Osteoblast (primary cell): Measurements from ENCODE around the gene SPAG6. TPM values are rescaled to one million over a fixed set of nuclear protein-coding genes. Genes with fewer than 3 reads are reported as not detected.

Source experiments
- DNase-seq: peaks from one replicate; pipeline ENCODE4 v3.0.0; 2011; ENCODE audit warnings: low spot score, mixed read lengths; ENCODE audit not compliant: insufficient read length; ENCODE audit errors: missing footprints
- H2AFZ ChIP-seq: 2 replicates; pipeline ENCODE4 v1.6.0; 2011; ENCODE audit warnings: mild to moderate bottlenecking, low read length
- H3K27ac ChIP-seq: 2 replicates; pipeline ENCODE4 v1.5.1; 2011; ENCODE audit warnings: mild to moderate bottlenecking, low read depth, low read length, moderate library complexity
- H3K27me3 ChIP-seq: 2 replicates; pipeline ENCODE4 v1.6.0; 2012; ENCODE audit warnings: mild to moderate bottlenecking, control low read depth, inconsistent platforms, low read length, moderate library complexity; ENCODE audit not compliant: insufficient read depth
- H3K36me3 ChIP-seq: 2 replicates; pipeline ENCODE4 v1.5.1; 2011; ENCODE audit warnings: mild to moderate bottlenecking, low read length, control low read depth, moderate library complexity; ENCODE audit not compliant: insufficient read depth
- H3K4me1 ChIP-seq: 2 replicates; pipeline ENCODE4 v1.5.1; 2011; ENCODE audit warnings: mild to moderate bottlenecking, low read length, control low read depth, moderate library complexity; ENCODE audit not compliant: insufficient read depth
- H3K4me2 ChIP-seq: 2 replicates; pipeline ENCODE4 v1.6.0; 2011; ENCODE audit warnings: mild to moderate bottlenecking, low read length; ENCODE audit not compliant: insufficient read depth
- H3K4me3 ChIP-seq: fragments of 200-600 bp; sonication (generic); 3 replicates; pipeline ENCODE4 v1.5.1; 2012; ENCODE audit warnings: mild to moderate bottlenecking, low read length, inconsistent platforms; ENCODE audit not compliant: insufficient read depth
- H3K79me2 ChIP-seq: 2 replicates; pipeline ENCODE4 v1.6.0; 2012; ENCODE audit warnings: mild to moderate bottlenecking, low read length, control low read depth, inconsistent platforms; ENCODE audit not compliant: insufficient read depth
- H3K9me3 ChIP-seq: 2 replicates; pipeline ENCODE4 v1.5.1; 2011; ENCODE audit warnings: low read depth, low read length, control low read depth
- H4K20me1 ChIP-seq: 2 replicates; pipeline ENCODE4 v1.6.0; 2012; ENCODE audit warnings: mild to moderate bottlenecking, low read length, control low read depth; ENCODE audit not compliant: insufficient read depth
- total RNA-seq: library from RNA; depleted of rRNA; stranded (reverse); fragments of >200 nt; gene quantifications from 2 replicates; pipeline ENCODE4 v1.2.3, GENCODE V29; 2012
- TF ChIP-seq, protein P1 (sequence below): IDR thresholded peaks from 2 replicates; pipeline ENCODE4 v1.5.1; 2011; ENCODE audit warnings: mild to moderate bottlenecking, low read depth, low read length, moderate library complexity; ENCODE audit errors: extremely low read depth

The SPAG6 gene
- not detected in 2 replicates for total RNA-seq

DNA sequence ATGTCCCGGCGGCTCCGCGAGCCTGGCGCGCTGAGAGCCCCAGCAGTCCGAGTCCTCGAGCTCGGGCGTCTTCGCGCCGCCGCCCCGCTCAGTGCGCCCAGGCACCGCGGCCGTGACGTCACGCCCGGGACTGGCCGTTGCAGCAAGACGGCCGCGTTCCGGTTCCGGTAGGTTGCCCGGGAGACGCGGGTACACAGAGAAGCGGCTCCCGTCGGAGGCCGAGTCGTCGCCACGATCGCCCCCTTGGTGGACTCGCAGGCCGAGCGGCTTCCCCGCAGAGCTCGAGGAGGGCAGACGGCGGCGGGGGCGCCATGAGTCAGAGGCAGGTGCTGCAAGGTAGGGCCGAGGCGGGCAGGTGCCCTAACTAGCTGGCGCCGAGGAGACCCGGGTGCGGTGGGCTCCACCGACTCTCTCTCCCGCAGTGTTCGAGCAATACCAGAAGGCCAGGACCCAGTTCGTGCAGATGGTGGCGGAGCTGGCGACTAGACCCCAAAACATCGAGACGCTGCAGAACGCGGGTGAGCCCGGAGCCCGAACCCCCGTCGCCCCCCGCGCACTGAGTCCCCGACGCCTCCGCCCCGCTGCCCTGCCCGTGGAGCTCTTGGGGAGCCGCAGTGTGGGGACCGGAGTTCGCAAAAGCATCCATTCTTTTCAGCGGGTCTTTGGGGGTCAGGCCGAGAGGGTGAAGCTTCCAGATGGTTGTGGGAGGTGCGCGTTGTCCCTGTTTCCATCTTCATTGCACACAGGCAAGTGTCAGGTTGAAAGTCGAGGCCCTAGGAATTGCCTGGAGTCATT, at the start of gene SPAG6:
Gene SPAG6 (plus strand): TSS at position 196 of the 795 bp plus-strand sequence. CDS start 116 bp downstream, at position 312.
- Histone ChIP-seq H3K36me3 (no peaks in the 10 kb centered on the region), H3K79me2 (no peaks in the 10 kb centered on the region), H4K20me1 (no peaks in the 10 kb centered on the region), H2AFZ (no peak within 1 kb of the TSS), H3K27ac (no peak within 1 kb of the TSS), H3K4me2 (no peak within 1 kb of the TSS), H3K27me3 (peaks cover 74% of the 10 kb centered on the region), H3K9me3 (no peaks in the 10 kb centered on the region), H3K4me1 (peaks cover 7% of the 10 kb centered on the region), H3K4me3 (no peak within 1 kb of the TSS)
- DNase-seq = no peak
- TF ChIP-seq, protein P1, sequence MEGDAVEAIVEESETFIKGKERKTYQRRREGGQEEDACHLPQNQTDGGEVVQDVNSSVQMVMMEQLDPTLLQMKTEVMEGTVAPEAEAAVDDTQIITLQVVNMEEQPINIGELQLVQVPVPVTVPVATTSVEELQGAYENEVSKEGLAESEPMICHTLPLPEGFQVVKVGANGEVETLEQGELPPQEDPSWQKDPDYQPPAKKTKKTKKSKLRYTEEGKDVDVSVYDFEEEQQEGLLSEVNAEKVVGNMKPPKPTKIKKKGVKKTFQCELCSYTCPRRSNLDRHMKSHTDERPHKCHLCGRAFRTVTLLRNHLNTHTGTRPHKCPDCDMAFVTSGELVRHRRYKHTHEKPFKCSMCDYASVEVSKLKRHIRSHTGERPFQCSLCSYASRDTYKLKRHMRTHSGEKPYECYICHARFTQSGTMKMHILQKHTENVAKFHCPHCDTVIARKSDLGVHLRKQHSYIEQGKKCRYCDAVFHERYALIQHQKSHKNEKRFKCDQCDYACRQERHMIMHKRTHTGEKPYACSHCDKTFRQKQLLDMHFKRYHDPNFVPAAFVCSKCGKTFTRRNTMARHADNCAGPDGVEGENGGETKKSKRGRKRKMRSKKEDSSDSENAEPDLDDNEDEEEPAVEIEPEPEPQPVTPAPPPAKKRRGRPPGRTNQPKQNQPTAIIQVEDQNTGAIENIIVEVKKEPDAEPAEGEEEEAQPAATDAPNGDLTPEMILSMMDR = no peak

DNA sequence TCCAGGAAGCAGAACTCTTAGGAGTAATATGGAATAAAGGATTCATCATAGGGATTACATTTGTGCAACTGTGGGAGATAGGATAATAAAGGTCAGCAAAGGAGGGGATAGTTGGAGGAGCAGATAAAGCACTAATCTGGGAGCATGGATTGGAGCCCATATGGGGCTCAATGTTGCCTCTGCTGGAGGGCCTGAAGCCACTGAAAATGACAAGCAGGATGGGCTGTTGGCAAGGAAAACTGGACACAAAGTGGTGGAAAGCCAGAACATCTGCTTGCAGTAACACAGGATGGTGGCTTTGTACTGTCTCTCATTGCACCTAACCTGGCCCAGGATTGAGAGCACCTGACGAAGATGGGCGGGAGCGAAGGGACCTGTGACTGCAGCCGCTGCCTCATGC, 44.1 kb upstream of the SPAG6 start:
- Histone ChIP-seq H4K20me1 (no peaks in the 10 kb centered on the region), H3K4me2 (no peak overlapping the region), H3K27ac (no peak overlapping the region), H3K36me3 (no peaks in the 10 kb centered on the region), H3K79me2 (no peaks in the 10 kb centered on the region), H3K27me3 (peaks cover 2% of the 10 kb centered on the region), H3K9me3 (no peaks in the 10 kb centered on the region), H2AFZ (no peak overlapping the region), H3K4me1 (no peaks in the 10 kb centered on the region), H3K4me3 (no peak overlapping the region)
- no peak for DNase-seq
- TF ChIP-seq, protein P1 = peak; percentile 9

DNA sequence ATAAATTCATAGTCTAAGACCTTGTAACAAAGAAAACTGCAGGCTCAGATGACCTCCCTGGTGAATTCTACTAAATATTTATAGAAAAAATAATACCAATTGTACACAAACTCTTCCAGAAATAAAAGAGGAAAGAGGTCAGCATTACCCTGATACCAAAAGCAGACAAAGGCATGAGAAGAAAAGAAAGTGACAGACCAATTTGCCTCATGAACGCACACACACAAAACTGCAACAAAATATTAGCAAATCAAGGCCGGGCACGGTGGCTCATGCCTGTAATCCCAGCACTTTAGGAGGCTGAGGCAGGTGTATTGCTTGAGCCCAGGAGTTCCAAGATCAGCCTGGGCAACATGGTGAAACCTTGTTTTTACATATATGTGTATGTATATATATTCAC, 41.8 kb upstream of the SPAG6 start:
- peaks cover 3% of the 10 kb centered on the region for H3K4me1 ChIP-seq
- H3K9me3 ChIP-seq = no peaks in the 10 kb centered on the region
- no peaks in the 10 kb centered on the region for H3K27me3 ChIP-seq
- H3K27ac ChIP-seq = no peak overlapping the region
- H3K4me3 ChIP-seq = no peak overlapping the region
- no peaks in the 10 kb centered on the region for H4K20me1 ChIP-seq
- H3K36me3 ChIP-seq = no peaks in the 10 kb centered on the region
- H3K4me2 ChIP-seq = no peak overlapping the region
- no peaks in the 10 kb centered on the region for H3K79me2 ChIP-seq
- TF ChIP-seq, protein P1 = no peak
- H2AFZ ChIP-seq = no peak overlapping the region
- no peak for DNase-seq

DNA sequence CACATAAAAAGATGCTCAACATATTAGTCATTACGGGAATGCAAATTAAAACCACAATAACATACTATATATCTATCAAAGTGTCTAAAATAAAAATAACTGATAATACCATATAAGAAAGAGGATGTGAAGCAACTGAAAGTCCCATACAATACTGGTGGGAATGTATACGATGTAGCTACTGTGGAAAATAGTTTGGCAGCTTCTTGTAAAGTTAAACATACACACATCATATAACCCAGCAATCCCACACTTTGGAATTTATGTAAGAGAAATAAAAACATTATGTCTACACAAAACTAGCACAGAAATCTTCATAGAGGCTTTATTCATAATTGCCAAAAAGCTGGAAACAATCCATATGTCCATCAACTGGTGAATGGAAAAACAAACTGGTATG, 39.6 kb upstream of the SPAG6 start:
- TF ChIP-seq, protein P1 = no peak
- H3K4me2 ChIP-seq = no peak overlapping the region
- no peaks in the 10 kb centered on the region for H3K27me3 ChIP-seq
- H3K79me2 ChIP-seq = no peaks in the 10 kb centered on the region
- DNase-seq = no peak
- H3K36me3 ChIP-seq = no peaks in the 10 kb centered on the region
- no peak overlapping the region for H3K27ac ChIP-seq
- peaks cover 6% of the 10 kb centered on the region for H3K4me1 ChIP-seq
- no peak overlapping the region for H3K4me3 ChIP-seq
- H4K20me1 ChIP-seq = no peaks in the 10 kb centered on the region
- no peaks in the 10 kb centered on the region for H3K9me3 ChIP-seq
- no peak overlapping the region for H2AFZ ChIP-seq
